ENCODE measurements around the gene RPS24. TPM values are rescaled to one million over a fixed set of nuclear protein-coding genes. Genes with fewer than 3 reads are reported as not detected.
A peak's percentile ranks its signal among the peaks of the same experiment; 100 is the strongest.
"Not testable (repeated sequence)": the region's sequence is repeated elsewhere in the genome, so short reads cannot be mapped to it uniquely, and the experiment has no call there.

The RPS24 gene
- 398 TPM for total RNA-seq

DNA sequence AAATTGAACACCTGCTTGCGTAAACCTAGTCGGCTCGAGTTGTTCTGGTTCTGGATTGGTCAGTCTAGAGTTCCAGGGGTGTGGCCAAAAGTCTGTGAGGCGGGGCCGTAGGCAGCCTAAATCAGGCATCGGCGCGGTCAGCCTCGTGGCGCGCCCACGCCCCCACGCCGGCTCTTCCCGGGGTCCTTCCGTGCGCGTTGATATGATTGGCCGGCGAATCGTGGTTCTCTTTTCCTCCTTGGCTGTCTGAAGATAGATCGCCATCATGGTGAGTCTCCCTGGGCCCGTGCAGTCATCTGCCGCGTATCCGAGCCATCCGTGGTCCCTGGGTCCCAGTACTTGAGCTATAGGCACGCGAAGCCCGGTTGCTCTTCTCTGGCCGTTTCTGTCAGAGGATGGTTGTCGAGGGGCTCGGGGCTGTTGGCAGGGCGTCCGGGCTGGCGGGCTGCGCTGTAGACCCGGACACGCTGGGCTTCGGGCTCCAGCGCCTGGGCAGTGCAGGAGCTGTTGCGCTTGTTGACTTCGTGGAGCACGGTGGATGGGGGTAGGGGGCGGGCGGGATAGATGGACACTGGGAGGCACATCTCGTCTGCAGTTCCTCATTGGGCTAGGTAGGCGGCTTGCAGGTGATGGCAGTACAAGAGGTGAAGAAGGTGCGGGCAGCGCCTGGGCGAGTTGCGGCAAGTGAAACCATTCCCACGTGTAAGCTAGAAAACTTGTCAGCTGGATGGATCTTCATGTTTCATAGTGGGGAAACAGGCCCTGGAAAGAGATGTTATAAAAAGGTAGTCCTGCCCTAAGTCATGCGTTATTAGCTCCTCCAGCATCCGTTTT, at the start of gene RPS24:
Gene RPS24, plus strand, starts transcription at position 227 of the 834 bp plus-strand sequence. Its CDS starts 39 bp downstream, at position 266.
- ATAC-seq: peak; percentile 88

GRCh38 chr10:77984986-77985385, 48.7 kb upstream of the RPS24 start:
- DNase-seq (ENCODE audit: low spot score) (no peak), ATAC-seq (no peak)

More for the DNA sequence above, at the start of gene RPS24:
- DNase-seq (ENCODE audit: low spot score): peak; percentile 97

DNA sequence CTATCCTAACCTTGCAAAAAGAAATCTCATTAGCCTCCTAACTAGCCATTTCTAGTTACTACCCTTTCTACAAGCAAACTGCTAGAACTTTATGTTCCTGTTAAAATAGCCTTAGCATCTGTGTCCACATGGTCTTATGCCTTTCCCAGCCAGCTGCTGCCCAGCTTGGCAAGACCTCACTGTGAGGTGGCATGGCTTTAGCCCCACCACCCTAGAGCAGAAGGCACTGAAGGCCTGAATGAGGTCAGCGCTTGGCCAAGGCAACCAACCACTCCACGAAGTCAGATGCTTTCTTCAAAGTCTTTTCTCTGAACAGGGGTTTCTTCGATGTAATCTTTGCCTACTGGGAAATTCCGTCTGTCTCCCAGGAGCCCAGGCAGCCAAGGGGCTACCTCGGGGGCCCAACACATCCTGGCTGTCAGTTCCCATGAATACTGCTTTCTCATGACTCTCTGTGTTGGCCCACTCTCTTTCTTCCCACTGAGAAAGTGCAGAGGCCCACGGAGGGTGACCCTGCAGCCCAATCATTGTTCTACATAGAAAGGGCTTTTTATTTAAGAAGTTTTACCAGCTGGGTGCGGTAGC, 45.9 kb upstream of the RPS24 start:
- ATAC-seq: no peak
- no peak for DNase-seq (ENCODE audit: low spot score)

DNA sequence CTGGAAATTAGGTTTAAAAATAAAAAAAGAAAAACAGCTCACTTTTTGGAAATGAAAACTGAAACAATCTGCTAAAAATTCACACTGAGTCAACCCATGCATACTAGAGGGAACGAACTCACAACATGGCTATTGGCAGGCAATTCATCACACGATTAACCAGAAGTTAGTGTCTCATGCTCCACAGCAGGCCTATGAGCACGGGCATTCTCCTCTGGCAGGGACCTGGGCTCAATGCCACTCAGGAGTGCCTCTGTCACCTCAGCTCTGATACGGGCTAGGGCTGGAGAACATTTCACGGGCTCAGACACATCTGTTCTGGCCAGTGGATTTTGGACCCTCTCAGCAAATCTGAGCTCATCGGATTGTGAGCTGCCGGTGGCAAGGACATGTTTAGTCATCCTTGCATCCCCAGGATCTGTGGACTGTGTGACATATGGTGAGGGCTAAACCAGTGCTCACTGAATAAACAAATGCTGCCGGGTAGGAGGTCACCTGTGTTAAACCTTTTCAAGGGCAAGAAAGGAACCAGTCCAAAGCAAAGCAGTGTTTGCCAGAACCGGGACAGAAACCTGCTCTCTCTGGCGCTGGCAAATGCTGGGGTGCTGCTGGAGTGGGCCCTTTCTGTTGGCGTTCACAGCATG, 44.5 kb upstream of the RPS24 start:
- DNase-seq (ENCODE audit: low spot score) (no peak), ATAC-seq (no peak)

GRCh38 chr10:77993620-77994019, 40.0 kb upstream of the RPS24 start:
- ATAC-seq (no peak), DNase-seq (ENCODE audit: low spot score) (no peak)

- DNase-seq (ENCODE audit: low spot score); ATAC-seq: not testable (repeated sequence)
Measured at GRCh38 chr10:77998780-77999179, 34.9 kb upstream of the RPS24 start.

GRCh38 chr10:78000206-78000605, 33.5 kb upstream of the RPS24 start:
- DNase-seq (ENCODE audit: low spot score) (no peak), ATAC-seq (no peak)

DNA sequence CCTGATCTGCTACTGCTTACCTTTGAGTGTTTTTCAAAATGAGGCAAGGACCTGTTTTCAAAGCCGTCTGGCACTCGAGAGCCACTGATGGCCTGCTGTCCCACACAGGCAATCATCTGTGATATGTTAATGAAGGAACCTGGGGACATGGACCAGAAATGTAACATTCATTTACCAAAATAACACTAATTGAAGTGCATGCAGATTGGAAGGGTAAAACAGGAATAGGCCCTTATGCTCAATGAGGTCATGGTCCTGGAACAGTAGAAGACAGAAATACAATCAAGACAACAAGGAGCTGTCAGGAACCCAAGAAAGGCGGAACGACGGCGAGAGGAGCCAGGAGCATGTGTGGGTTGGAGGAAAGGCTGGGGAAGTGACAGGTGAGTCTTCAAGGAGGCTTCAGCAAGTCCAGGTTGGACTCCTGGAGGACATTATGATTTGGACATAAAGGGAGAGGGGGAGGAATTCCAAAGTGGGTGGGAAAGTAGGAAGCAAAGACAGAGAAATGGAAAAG, 32.6 kb upstream of the RPS24 start:
- ATAC-seq: no peak
- no peak for DNase-seq (ENCODE audit: low spot score)

GRCh38 chr10:78002541-78003288, 30.9 kb upstream of the RPS24 start:
- DNase-seq (ENCODE audit: low spot score): no peak
- no peak for ATAC-seq

DNA sequence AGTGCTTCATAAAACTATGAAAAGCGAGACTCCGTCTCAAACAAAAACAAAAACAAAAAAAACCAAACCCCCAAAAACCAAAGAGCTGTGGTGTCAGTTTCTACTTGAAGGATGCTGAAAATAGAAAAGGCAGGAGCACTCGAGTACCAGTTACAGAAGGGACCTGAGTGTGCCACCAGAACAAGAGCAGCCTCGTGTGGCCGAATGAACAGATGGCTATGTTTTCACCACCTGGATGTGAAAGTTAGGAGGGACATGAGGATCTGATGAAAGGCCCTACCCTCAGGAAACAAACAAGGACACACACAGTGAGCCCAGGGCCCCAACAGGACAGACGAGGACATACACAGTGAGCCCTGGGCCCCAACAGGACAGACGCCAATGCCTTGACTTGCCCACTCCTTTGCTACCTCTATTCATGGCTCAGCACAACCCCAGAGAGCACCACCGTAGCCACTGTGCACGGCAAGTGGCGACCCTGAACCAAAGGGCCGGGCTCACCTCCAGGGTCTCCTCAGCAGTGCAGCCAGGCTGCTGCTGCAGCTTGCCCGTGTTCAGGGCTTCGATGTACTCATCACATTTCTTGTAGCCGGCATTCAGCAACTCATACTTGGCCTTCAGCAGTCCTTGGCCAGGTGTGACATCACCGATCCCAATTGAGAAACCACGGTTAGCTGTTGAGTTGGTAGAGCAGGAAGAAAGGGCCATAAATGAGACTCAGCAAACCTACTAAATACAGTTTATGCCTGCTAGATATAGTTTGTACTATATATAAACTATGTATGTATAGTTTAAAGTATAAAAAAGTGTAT, 29.2 kb upstream of the RPS24 start:
- no peak for ATAC-seq

DNA sequence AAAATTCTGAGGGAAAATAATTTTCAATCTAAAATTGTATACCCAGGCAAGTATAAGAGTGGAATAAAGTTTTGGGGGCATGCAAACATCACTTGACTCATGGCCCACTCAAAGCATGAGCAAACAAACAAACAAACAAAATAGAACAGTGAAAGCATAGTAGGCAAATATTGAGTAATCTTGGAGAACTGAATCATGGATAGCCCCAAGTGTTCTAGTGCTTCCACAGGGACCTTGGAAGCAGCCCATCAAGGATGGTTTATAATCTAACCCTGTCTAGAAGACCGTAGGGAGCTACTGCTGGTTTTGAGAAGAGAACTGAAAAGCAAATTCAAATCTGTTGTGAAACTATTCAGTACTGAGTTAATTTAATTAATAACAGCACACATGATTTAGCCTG, 26.5 kb upstream of the RPS24 start:
- ATAC-seq (no peak), DNase-seq (ENCODE audit: low spot score) (no peak)

More for the DNA sequence above, 29.2 kb upstream of the RPS24 start:
- no peak for DNase-seq (ENCODE audit: low spot score)

DNA sequence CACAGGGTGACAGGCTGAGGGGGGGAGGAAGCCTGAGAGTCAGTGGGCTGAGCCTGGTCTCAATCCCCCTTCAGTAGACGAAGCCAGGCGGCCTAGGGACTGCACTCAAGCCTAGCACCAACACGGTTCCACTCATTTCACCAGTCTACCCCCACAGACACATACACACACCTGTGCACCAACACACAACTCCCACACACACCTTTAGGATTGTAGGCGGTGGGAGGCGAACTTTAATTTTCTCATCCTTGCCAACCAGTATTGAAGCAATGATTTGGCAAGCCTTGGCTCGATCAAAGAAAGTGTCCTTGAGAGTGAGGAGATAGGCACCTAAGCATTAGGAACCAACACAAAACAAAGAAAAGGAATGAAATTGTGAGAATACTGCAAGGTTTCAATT, 24.0 kb upstream of the RPS24 start:
- DNase-seq (ENCODE audit: low spot score): no peak
- ATAC-seq: no peak

DNA sequence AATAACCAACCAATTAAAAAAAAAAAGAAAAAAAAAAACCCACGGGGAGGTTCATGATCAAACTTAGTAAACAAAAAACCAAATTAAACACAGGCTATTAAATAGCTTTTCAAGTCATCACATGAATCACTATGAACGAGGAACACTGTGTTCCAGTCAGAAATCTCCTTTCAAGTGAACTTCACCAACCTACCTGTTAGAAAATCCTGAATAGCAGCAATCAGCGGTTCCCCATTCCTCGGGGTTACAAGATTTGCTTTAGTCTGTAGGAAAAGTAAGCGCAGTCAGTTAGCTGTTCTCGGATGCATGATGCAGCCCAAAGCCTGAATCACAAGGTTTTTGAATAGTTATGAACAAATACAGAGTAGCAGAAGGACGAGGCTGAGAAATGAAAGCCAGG, 23.4 kb upstream of the RPS24 start:
- DNase-seq (ENCODE audit: low spot score) (no peak), ATAC-seq (no peak)

DNA sequence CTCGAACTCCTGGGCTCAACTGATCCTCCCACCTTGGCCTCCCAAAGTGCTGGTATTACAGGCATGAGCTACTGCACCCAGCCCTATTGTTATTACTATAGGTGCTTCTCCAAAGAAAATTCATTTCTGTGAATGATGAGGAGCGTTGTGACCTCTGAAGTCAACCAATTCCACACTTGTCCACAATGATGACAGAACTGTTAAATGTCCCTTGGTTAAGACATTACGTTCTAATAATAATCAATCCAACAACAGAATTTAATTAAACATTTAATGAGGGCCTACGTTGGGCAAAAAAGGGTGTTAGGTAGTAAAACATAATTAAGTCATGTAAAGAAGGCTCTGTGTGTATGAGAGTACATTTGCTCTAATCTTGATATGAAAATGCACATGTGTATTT, 22.6 kb upstream of the RPS24 start:
- no peak for ATAC-seq
- no peak for DNase-seq (ENCODE audit: low spot score)

GRCh38 chr10:78013564-78013963, 20.1 kb upstream of the RPS24 start:
- DNase-seq (ENCODE audit: low spot score) (no peak), ATAC-seq (peak; percentile 12)

DNA sequence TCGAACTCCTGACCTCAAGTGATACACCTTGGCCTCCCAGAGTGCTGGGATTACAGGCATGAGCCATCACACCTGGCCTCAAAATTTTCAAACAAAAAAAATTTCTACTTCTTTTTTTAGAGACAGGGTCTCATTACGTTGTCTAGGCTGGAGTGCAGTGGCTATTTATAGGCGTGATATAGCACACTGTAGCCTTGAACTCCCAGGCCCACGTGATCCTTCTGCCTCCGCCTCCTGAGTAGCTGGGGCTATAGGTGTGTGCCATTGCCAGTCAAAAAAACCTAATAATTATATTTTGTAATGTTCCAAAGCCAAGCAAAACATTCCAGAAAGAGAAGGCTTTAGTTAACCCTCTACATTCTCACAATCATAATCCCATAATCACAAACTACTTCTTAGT, 18.1 kb upstream of the RPS24 start:
- no peak for DNase-seq (ENCODE audit: low spot score)

DNA sequence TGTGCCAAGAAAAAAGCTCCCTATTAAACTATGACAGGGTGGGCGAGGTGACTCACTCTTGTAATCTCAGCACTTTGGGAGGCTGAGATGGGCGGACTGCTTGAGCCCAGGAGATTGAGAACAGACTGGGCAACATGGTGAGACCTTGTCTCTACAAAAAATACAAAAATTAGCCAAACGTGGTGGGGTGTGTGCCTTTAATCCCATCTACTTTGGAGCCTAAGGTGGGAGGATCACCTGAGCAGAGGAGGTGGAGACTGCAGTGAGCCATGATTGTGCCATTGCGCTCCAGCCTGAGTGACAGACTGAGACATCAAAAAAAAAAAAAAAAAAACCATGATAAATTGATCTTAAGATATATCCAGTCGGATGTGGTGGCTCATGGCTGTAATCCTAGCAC, 15.8 kb upstream of the RPS24 start:
- DNase-seq (ENCODE audit: low spot score) (no peak), ATAC-seq (no peak)

More for the DNA sequence above, 18.1 kb upstream of the RPS24 start:
- no peak for ATAC-seq

GRCh38 chr10:78019264-78019663, 14.4 kb upstream of the RPS24 start:
- no peak for ATAC-seq

GRCh38 chr10:78021201-78021600, 12.5 kb upstream of the RPS24 start:
- DNase-seq (ENCODE audit: low spot score): no peak
- no peak for ATAC-seq

More at GRCh38 chr10:78019264-78019663, 14.4 kb upstream of the RPS24 start:
- DNase-seq (ENCODE audit: low spot score): no peak

- ATAC-seq (no peak), DNase-seq (ENCODE audit: low spot score) (no peak)
Measured at GRCh38 chr10:78023741-78024140, 9.9 kb upstream of the RPS24 start.

Data from left lobe of liver (tissue), 2 donors.